CD4-positive, alpha-beta memory T cell (primary cell): Measurements from ENCODE around the gene SORCS2. TPM values are rescaled to one million over a fixed set of nuclear protein-coding genes. Genes with fewer than 3 reads are reported as not detected.

ENCODE experiments used
- CTCF ChIA-PET: fragments of 350-600 bp; sonication (Branson Sonifier 250); formaldehyde crosslinking; loops from one replicate; lab custom pipeline; 2021; ENCODE audit warnings: inconsistent platforms; ENCODE audit not compliant: partially characterized antibody; lab: Charles Lee
- POLR2A ChIA-PET: fragments of 350-600 bp; sonication (Branson Sonifier 250); formaldehyde crosslinking; loops from one replicate; lab custom pipeline; 2021; ENCODE audit not compliant: partially characterized antibody; lab: Charles Lee
- DNase-seq, 5 donors: peaks; one replicate each; pipeline versions ENCODE4 v3.0.0 to v3.0.0-alpha.2; 2020 to 2022; ENCODE audit warnings: mixed read lengths in 1 of 5
- H3K27ac ChIP-seq: one replicate; pipeline ENCODE4 v1.7.0; 2013; ENCODE audit warnings: low read depth, low read length
- H3K27me3 ChIP-seq: 2 replicates; pipeline ENCODE4 v1.7.0; 2013; ENCODE audit warnings: mild to moderate bottlenecking, low read length, moderate library complexity; ENCODE audit not compliant: insufficient read depth
- H3K36me3 ChIP-seq: 2 replicates; pipeline ENCODE4 v1.7.0; 2013; ENCODE audit warnings: mild to moderate bottlenecking, low read length, moderate library complexity; ENCODE audit not compliant: insufficient read depth
- H3K4me1 ChIP-seq: 2 replicates; pipeline ENCODE4 v1.7.0; 2013; ENCODE audit warnings: mild to moderate bottlenecking, low read length, moderate library complexity; ENCODE audit not compliant: insufficient read depth
- H3K4me3 ChIP-seq, 2 donors: one replicate each; pipeline ENCODE4 v1.7.0; 2013; ENCODE audit warnings: low read length in 2 of 2, mild to moderate bottlenecking in 1 of 2
- H3K9me3 ChIP-seq, 2 donors: one replicate each; pipeline ENCODE4 v1.7.0; 2013; ENCODE audit warnings: low read length in 2 of 2, control low read depth in 1 of 2; ENCODE audit not compliant: control insufficient read depth in 1 of 2
- H3K27ac Mint-ChIP-seq, 7 donors: one replicate each; pipeline ENCODE4 v1.8.0; 2020 to 2021; ENCODE audit warnings: mixed read lengths in 7 of 7, mild to moderate bottlenecking in 6 of 7, inconsistent platforms in 3 of 7, moderate library complexity in 3 of 7
- H3K27me3 Mint-ChIP-seq, 2 donors: one replicate each; pipeline ENCODE4 v1.8.0; 2020 to 2021; ENCODE audit warnings: mixed read lengths in 2 of 2
- H3K36me3 Mint-ChIP-seq, 2 donors: one replicate each; pipeline ENCODE4 v1.8.0; 2020 to 2021; ENCODE audit warnings: mixed read lengths in 2 of 2, inconsistent platforms in 1 of 2, mild to moderate bottlenecking in 1 of 2
- H3K4me1 Mint-ChIP-seq, 4 donors: one replicate each; pipeline ENCODE4 v1.8.0; 2020 to 2021; ENCODE audit warnings: mixed read lengths in 4 of 4, mild to moderate bottlenecking in 1 of 4
- H3K4me3 Mint-ChIP-seq, 8 donors: one replicate each; pipeline ENCODE4 v1.8.0; 2020 to 2021; ENCODE audit warnings: mixed read lengths in 8 of 8, mild to moderate bottlenecking in 7 of 8, moderate library complexity in 6 of 8, inconsistent platforms in 3 of 8
- H3K9me3 Mint-ChIP-seq, 8 donors: one replicate each; pipeline ENCODE4 v1.8.0; 2020 to 2021; ENCODE audit warnings: mixed read lengths in 8 of 8, mild to moderate bottlenecking in 5 of 8, inconsistent platforms in 3 of 8, moderate library complexity in 1 of 8
- intact Hi-C: fragments of 100-400 bp; cut with micrococcal nuclease; formaldehyde crosslinking; loops from one replicate; pipeline ENCODE4 v1.15.1; 2023
- polyA plus RNA-seq, 2 donors: library from polyadenylated mRNA; unstranded; fragments of 300-500 nt; fragmentation: Illumina TruSeq; gene quantifications; one replicate each; pipeline ENCODE4 v1.2.3, GENCODE V29; 2021
- total RNA-seq, 2 experiments: library from RNA; stranded (reverse); gene quantifications; one replicate each; pipeline ENCODE4 v1.2.3, GENCODE V29; 2021

The SORCS2 gene
- total and polyA plus RNA-seq, 4 experiments from 2014 or later, result not detected

- Mint-ChIP-seq H3K9me3 (no peaks in the 10 kb centered on the region), H3K27me3 (no peaks in the 10 kb centered on the region), H3K4me3 (peak overlapping the region in 6 of 8 donors; percentile 59 to 86 (median 70)), H3K36me3 (peaks cover 39 to 50% of the 10 kb centered on the region in 2 donors), H3K27ac (peak overlapping the region; percentile 76 to 90 (median 84)), H3K4me1 (peaks cover 37 to 88% (median 69%) of the 10 kb centered on the region in 4 donors)
- Histone ChIP-seq H3K4me3 (no peak overlapping the region), H3K27me3 (no peaks in the 10 kb centered on the region), H3K4me1 (peaks cover 36% of the 10 kb centered on the region), H3K9me3 (no peaks in the 10 kb centered on the region), H3K36me3 (no peaks in the 10 kb centered on the region), H3K27ac (peak overlapping the region; percentile 13)
- DNase-seq, result no peak
- ChIA-PET CTCF (interaction anchor here (1.9 kb wide), 1 partner anchor 21 kb away, joined by 7 read pairs; no protein-coding TSS in a partner anchor), POLR2A (no interaction called here)
- intact Hi-C loops, result no loop called here
These were observed 588.5 kb downstream of the SORCS2 start for GRCh38 chr4:7780751-7781348.

- H3K27me3 Mint-ChIP-seq, result no peaks in the 10 kb centered on the region
- no peak for DNase-seq
- POLR2A ChIA-PET, result no interaction called here
- Histone ChIP-seq H3K36me3 (no peaks in the 10 kb centered on the region), H3K4me3 (no peak overlapping the region), H3K27ac (peak overlapping the region; percentile 13), H3K4me1 (peaks cover 36% of the 10 kb centered on the region), H3K27me3 (no peaks in the 10 kb centered on the region), H3K9me3 (no peaks in the 10 kb centered on the region)
- CTCF ChIA-PET, result interaction anchor here (1.9 kb wide), 1 partner anchor 21 kb away, joined by 7 read pairs; no protein-coding TSS in a partner anchor
- intact Hi-C loops, result no loop called here
- no peaks in the 10 kb centered on the region for H3K9me3 Mint-ChIP-seq
- peaks cover 39 to 91% (median 71%) of the 10 kb centered on the region in 4 donors for H3K4me1 Mint-ChIP-seq
- peaks cover 44 to 51% of the 10 kb centered on the region in 2 donors for H3K36me3 Mint-ChIP-seq
- H3K4me3 Mint-ChIP-seq, result peak overlapping the region in 7 of 8 donors; percentile 54 to 86 (median 67)
- peak overlapping the region; percentile 76 to 90 (median 84) for H3K27ac Mint-ChIP-seq
These were observed 589.0 kb downstream of the SORCS2 start for GRCh38 chr4:7781366-7781765.

GRCh38 chr4:7781993-7782392 is 589.7 kb downstream of the SORCS2 start:
- Mint-ChIP-seq H3K27ac (peak overlapping the region; percentile 22 to 90 (median 84)), H3K27me3 (no peaks in the 10 kb centered on the region), H3K9me3 (no peaks in the 10 kb centered on the region), H3K4me3 (peak overlapping the region in 4 of 8 donors; percentile 7 to 86 (median 44)), H3K36me3 (peaks cover 39 to 50% of the 10 kb centered on the region in 2 donors), H3K4me1 (peaks cover 35 to 88% (median 66%) of the 10 kb centered on the region in 4 donors)
- no peaks in the 10 kb centered on the region for H3K9me3 ChIP-seq
- no peak overlapping the region for H3K4me3 ChIP-seq
- H3K27ac ChIP-seq, result no peak overlapping the region
- peaks cover 34% of the 10 kb centered on the region for H3K4me1 ChIP-seq
- no peak for DNase-seq
- CTCF ChIA-PET, result interaction anchor here (1.9 kb wide), 1 partner anchor 20 kb away, joined by 7 read pairs; no protein-coding TSS in a partner anchor
- intact Hi-C loops, result no loop called here
- H3K27me3 ChIP-seq, result no peaks in the 10 kb centered on the region
- no peaks in the 10 kb centered on the region for H3K36me3 ChIP-seq
- POLR2A ChIA-PET, result no interaction called here

- Histone ChIP-seq H3K27me3 (no peaks in the 10 kb centered on the region), H3K4me1 (peaks cover 32% of the 10 kb centered on the region), H3K27ac (no peak overlapping the region), H3K4me3 (no peak overlapping the region), H3K9me3 (no peaks in the 10 kb centered on the region), H3K36me3 (no peaks in the 10 kb centered on the region)
- intact Hi-C loops, result no loop called here
- Mint-ChIP-seq H3K4me3 (peak overlapping the region in 4 of 8 donors; percentile 24 to 78 (median 32)), H3K27ac (peak overlapping the region; percentile 1 to 90 (median 72)), H3K27me3 (no peaks in the 10 kb centered on the region), H3K36me3 (peaks cover 34 to 46% of the 10 kb centered on the region in 2 donors), H3K4me1 (peaks cover 34 to 82% (median 63%) of the 10 kb centered on the region in 4 donors), H3K9me3 (no peaks in the 10 kb centered on the region)
- DNase-seq, result no peak
- CTCF ChIA-PET, result interaction anchor here (1.9 kb wide), 1 partner anchor 19 kb away, joined by 7 read pairs; no protein-coding TSS in a partner anchor
- POLR2A ChIA-PET, result interaction anchor here (0.6 kb wide), 1 partner anchor 621 kb away, joined by 3 read pairs; no protein-coding TSS in a partner anchor
These were observed 590.4 kb downstream of the SORCS2 start for GRCh38 chr4:7782783-7783182.

GRCh38 chr4:7783541-7783940 is 591.2 kb downstream of the SORCS2 start:
- Histone ChIP-seq H3K27me3 (no peaks in the 10 kb centered on the region), H3K4me1 (peaks cover 32% of the 10 kb centered on the region), H3K4me3 (no peak overlapping the region), H3K36me3 (no peaks in the 10 kb centered on the region), H3K9me3 (no peaks in the 10 kb centered on the region), H3K27ac (no peak overlapping the region)
- ChIA-PET POLR2A (no interaction called here), CTCF (no interaction called here)
- Mint-ChIP-seq H3K4me1 (peaks cover 30 to 74% (median 60%) of the 10 kb centered on the region in 4 donors), H3K27me3 (no peaks in the 10 kb centered on the region), H3K27ac (peak overlapping the region in 6 of 7 donors; percentile 49 to 94 (median 80)), H3K36me3 (peaks cover 29 to 41% of the 10 kb centered on the region in 2 donors), H3K4me3 (peak overlapping the region in 2 of 8 donors; percentile 11 to 78), H3K9me3 (no peaks in the 10 kb centered on the region)
- DNase-seq, result no peak
- intact Hi-C loops, result no loop called here

- Mint-ChIP-seq H3K4me3 (peak overlapping the region in 4 of 8 donors; percentile 9 to 68 (median 33)), H3K36me3 (peaks cover 24 to 38% of the 10 kb centered on the region in 2 donors), H3K9me3 (no peaks in the 10 kb centered on the region), H3K4me1 (peaks cover 30 to 67% (median 54%) of the 10 kb centered on the region in 4 donors), H3K27me3 (no peaks in the 10 kb centered on the region), H3K27ac (peak overlapping the region in 5 of 7 donors; percentile 66 to 94 (median 78))
- no peak overlapping the region for H3K4me3 ChIP-seq
- no peaks in the 10 kb centered on the region for H3K36me3 ChIP-seq
- DNase-seq, result no peak
- CTCF ChIA-PET, result no interaction called here
- H3K27me3 ChIP-seq, result no peaks in the 10 kb centered on the region
- H3K27ac ChIP-seq, result no peak overlapping the region
- H3K9me3 ChIP-seq, result no peaks in the 10 kb centered on the region
- intact Hi-C loops, result no loop called here
- peaks cover 32% of the 10 kb centered on the region for H3K4me1 ChIP-seq
- POLR2A ChIA-PET, result no interaction called here
These were observed 592.0 kb downstream of the SORCS2 start for GRCh38 chr4:7784131-7784870.

- H3K4me3 Mint-ChIP-seq, result peak overlapping the region in 2 of 8 donors; percentile 9 to 68
- Histone ChIP-seq H3K4me3 (no peak overlapping the region), H3K27ac (no peak overlapping the region), H3K27me3 (no peaks in the 10 kb centered on the region), H3K36me3 (no peaks in the 10 kb centered on the region), H3K4me1 (peaks cover 32% of the 10 kb centered on the region), H3K9me3 (no peaks in the 10 kb centered on the region)
- no peaks in the 10 kb centered on the region for H3K27me3 Mint-ChIP-seq
- H3K27ac Mint-ChIP-seq, result peak overlapping the region in 6 of 7 donors; percentile 74 to 91 (median 80)
- DNase-seq, result peak in 1 of 5 donors; percentile 56
- ChIA-PET POLR2A (no interaction called here), CTCF (no interaction called here)
- intact Hi-C loops, result no loop called here
- H3K4me1 Mint-ChIP-seq, result peaks cover 30 to 60% (median 48%) of the 10 kb centered on the region in 4 donors
- no peaks in the 10 kb centered on the region for H3K9me3 Mint-ChIP-seq
- peaks cover 21 to 39% of the 10 kb centered on the region in 2 donors for H3K36me3 Mint-ChIP-seq
These were observed 592.7 kb downstream of the SORCS2 start for GRCh38 chr4:7785017-7785416.
